GM10847 (cell line): ENCODE data around the gene ZKSCAN1.

Source experiments
- POLR2A ChIP-seq: IDR thresholded peaks from 2 replicates; pipeline ENCODE4 v1.6.1; 2011; ENCODE audit not compliant: insufficient read length; ENCODE audit errors: extremely low read depth

Gene ZKSCAN1

DNA sequence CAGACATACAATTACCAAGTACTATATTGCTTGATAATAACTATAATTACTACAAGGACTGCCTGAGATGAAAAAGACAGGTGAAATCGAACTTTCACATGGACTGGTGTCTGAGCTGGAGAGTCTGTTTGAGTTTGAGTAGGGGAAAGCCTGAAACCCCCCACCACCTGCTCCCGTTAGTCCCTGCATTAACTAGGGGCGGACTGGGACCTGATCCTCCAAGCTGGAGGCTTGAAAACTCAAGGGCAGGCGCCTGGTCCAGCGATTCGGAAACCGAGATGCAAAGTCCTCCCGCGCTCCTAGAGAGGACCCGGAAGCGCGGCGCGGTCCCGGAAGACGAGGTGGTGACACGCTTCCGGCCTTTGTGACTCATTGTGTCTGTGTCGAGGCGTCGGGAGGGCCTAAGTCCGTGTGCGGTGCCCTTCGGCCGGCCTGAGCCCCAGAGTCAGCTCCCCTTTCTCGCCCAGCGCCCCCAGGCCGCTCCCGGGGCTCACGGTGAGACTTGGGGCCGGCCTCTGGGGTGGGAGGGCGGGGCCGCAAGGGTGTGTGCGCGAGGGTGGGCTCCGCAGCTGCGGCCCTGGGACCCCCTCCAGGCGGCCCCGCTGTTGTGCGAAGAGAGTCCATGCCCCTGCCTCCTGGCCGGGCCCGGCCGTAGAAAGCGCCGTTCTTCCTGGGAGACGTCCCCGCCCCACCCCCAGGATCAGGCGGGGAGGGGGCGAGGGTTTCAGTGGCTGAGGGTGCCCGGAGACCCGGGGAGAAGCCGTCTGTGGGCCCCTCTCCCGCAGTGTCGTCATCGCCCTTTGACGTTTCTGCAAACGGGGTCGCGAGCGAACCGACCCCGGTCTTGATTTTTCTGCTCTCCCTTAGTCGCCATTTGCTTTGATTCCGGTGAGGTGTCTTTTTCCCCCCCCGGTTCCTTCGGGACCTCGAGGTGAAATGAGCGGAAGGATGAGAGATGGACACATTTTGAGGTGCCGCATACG lies at the start of gene ZKSCAN1:
ZKSCAN1 (plus strand) TSS at position 365 of the 983 bp plus-strand sequence. CDS start 7,911 bp downstream, outside the sequence.
- peak; percentile 87 for TF ChIP-seq POLR2A

DNA sequence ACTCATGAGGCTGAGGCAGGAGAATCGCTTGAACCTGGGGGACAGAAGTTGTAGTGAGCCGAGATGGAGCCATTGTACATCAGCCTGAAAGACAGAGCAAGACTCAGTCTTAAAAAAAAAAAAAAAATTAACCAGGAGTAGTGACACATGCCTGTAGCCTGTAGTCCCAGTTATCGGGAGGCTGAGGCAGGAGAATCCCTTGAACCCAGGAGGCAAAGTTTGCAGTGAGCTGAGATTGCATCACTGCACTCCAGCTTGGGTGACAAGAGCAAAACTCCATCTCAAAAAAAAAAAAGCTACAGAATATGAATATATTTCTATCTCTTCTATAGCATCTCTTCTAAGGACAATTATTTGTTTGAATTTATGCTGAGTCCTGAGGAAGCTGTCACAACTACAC lies 46.1 kb upstream of the ZKSCAN1 start:
- no peak for TF ChIP-seq POLR2A

DNA sequence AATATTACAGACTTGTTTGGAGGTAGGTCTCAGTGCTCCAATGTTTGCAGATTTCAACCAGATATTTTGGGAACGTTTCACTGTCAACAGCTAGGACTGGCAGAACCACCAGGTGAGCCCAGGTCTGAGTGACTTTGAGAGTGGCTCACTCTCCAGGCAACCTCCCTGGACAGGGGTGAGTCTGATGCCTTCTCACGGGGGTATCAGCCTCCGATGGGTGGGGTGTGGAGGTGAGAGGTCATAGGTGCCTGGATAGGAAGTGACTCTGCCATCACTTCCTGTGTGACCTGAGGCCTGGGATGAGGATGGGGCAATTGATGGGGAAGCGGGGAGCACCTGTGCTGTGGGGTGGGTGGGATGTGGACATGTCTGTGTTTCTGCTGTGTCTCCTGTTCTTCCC lies 44.2 kb upstream of the ZKSCAN1 start:
- TF ChIP-seq POLR2A, result no peak

DNA sequence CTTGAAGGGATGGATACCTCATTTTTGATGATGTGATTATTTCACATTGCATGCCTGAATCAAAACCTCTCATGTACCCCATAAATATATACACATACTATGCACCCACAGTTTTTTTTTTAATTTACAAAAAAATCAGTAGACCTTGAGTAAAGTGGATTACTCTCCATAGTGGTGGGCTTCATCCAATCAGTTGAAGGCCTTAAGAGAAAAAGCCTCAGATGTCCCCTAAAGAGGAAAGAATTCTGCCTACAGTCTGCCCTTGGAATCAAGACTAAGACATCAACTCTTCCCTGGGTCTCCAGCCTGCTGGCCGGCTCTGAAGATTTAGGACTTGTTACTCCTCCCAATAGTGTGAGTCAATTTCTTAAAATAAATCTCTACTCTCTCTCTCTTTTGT lies 40.7 kb upstream of the ZKSCAN1 start:
- TF ChIP-seq POLR2A, result no peak

DNA sequence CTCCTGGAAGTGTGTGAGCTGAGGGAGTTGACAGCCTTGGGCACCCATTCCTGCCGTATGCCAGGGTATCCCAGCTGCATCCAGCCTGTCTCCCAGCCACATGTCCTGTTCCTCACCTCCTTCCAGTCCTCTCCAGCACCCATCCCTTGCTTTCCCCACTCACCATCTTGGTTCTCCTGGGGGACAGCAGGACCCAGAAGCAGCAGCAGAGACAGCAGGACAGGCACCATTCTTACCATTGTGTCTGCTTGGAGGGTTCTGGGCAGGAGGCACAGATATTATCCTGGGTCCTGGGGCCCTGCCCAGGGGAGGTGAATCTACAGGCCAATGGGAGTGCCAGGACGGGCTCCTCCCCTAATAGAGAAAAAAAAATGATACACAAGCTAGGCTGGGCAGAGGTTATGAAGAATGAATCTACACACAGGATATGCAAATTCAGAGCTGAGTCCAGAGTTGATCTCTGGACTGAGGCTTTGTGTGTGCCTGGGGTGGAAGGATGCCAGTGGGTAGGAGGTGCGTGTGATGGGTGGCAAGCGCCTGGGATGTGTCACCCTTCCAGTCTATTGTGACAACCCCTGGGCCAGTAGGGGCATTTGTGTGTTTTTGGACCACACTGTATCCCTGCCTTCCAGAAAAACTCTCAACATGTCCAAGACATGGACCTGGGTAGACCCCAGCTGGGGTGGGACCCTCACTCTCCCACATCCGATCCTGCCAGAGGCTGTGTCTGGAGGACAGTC lies 39.4 kb upstream of the ZKSCAN1 start, which contains the start of gene AZGP1:
AZGP1 (minus strand) TSS at position 250 of the 740 bp plus-strand sequence; CDS start at position 239, 11 bp downstream.
- TF ChIP-seq POLR2A, result no peak

DNA sequence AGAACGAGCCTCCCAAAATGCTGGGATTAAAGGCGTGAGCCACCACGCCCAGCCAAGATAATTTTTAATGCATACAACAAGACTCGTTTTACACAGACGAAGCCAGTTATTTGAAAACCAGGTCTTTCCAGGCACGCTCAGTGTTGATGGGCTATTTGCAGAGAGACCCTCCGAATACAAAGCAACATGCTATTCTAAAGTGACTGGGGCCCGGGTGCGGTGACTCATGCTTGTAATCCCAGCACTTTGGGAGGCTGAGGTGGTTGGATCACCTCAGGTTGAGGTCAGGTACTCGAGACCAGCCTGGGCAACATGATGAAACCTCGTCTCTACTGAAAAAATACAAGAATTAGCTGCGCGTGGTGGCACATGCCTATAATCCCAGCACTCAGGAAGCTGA lies 38.8 kb upstream of the ZKSCAN1 start:
- TF ChIP-seq POLR2A, result no peak

DNA sequence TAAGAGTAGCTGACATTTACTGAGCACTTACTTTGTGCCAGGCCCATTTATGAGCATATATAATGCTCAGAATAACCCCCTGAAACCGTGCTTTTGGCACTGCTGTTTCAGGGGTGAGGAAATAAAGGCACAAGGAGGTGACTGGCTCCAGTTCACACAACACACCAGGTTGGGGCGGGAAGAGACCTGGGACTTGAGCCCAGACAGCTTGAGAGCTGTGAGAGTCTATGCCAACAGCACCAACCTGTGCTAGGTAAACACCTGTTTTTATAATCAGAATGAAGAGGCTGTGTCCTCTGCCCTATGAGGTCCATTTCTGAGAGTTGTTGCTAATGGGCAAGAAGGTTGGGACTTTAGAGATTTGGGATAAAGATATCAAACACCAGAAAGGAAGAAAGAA lies 30.8 kb upstream of the ZKSCAN1 start:
- no peak for TF ChIP-seq POLR2A

DNA sequence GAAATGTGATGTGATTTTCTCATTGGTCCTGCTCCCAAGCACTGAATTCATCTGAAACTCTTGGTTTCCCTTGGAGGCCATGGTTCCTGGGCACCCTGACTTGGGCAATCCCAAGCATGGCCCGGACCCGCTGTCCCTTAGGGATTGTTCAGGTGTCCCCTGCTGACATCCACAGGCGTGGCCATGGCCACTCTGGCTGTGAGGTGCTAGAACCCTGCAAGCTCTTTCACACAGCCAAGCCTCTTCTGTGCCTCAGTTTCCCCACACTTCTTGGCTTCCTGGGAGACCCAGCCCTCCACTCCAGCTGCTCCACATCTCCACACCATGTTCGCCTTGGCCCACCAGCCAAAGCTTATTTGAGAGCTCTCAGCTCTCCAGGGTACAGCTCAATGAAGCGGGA lies 27.6 kb upstream of the ZKSCAN1 start:
- no peak for TF ChIP-seq POLR2A

DNA sequence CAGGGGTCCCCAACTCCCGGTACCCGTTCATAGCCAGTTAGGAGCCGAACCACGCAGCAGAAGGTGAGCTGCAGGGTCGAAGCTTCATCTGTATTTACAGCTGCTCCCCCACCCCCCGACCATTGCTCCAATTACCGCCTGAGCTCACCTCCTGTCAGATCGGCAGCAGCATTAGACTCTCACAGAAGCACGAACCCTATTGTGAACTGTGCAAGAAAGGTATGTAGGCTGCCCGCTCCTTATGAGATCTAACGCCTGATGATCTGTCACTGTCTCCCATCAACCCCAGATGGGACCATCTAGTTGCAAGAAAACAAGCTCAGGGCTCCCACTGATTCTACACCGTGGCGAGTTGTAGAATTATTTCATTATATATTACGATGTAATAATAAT lies 24.9 kb upstream of the ZKSCAN1 start:
- TF ChIP-seq POLR2A, result no peak

DNA sequence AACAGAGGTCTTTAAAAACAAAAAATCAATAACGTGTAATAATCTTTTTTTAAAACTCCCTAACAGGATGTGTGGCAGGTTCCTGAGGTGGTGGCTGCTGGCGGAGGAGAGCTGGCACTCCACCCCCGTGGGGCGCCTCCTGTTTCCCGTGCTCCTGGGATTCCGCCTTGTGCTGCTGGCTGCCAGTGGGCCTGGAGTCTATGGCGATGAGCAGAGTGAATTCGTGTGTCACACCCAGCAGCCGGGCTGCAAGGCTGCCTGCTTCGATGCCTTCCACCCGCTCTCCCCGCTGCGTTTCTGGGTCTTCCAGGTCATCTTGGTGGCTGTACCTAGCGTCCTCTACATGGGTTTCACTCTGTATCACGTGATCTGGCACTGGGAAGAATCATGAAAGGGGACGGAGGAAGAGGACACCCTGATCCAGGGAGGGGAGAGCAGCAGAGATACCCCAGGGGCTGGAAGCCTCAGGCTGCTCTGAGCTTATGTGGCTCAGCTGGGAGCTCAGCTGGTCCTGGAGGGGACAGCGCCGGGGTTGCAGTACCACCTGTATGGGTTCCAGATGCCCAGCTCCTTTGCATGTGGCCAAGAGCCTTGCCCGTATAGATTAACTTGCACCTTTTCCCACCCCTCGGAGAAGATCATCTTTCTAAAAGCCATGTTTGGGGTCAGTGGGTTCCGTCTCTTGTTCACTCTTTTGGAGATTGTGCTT lies 22.9 kb upstream of the ZKSCAN1 start:
- TF ChIP-seq POLR2A, result no peak

DNA sequence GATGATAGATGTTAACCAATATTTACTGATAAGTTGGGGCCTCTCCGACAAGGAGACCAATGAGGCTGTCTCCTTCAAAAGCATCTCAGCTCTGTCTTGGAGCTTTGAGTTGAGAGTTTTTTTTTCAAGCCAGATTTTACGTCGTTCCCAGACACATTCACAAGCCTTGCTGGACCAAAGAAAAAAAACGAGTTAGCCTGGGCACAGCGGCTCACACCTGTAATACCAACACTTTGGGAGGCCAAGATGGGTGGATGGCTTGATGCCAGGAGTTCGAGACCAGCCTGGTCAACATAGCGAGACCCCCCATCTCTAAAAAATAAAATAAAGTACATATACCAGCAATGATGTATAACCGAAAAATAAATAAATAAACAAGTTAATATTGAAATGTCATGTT lies 20.6 kb upstream of the ZKSCAN1 start:
- TF ChIP-seq POLR2A, result no peak

DNA sequence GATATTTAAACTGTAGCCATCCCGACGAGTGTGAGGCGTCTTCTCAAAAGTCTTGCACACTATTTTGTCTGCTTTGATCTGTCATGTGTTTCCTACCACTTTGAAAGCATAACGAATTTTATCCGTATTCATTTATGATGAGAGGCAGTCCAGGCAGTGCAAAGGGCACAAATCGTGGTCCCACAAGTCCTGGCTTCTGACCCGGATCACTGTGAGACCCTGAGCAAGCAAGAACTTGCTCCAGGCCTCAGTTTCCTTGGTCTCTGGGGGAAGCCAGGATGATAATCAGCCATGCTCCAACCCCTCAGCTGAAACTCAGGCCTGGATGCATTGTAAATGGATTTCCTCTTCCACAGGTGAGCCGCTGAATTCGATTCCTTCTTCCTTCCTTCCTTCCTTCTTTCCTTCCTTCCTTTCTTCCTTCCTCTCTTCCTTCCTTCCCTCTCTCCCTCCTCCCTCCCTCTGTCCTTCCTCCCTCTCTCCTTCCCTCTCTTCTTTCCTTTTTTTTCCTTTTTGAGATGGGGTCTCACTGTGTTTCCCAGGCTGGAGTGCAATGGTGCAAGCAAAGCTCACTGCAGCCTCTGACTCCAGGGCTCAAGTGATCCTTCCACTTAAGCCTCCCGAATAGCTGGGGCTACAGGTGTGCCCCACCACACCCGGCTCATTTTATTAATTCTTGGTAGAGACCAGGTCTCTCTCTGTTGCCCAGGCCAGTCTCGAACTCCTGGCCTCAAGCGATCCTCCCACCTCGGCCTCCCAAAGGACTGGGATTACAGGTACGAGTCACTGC lies 18.4 kb upstream of the ZKSCAN1 start:
- TF ChIP-seq POLR2A, result no peak

DNA sequence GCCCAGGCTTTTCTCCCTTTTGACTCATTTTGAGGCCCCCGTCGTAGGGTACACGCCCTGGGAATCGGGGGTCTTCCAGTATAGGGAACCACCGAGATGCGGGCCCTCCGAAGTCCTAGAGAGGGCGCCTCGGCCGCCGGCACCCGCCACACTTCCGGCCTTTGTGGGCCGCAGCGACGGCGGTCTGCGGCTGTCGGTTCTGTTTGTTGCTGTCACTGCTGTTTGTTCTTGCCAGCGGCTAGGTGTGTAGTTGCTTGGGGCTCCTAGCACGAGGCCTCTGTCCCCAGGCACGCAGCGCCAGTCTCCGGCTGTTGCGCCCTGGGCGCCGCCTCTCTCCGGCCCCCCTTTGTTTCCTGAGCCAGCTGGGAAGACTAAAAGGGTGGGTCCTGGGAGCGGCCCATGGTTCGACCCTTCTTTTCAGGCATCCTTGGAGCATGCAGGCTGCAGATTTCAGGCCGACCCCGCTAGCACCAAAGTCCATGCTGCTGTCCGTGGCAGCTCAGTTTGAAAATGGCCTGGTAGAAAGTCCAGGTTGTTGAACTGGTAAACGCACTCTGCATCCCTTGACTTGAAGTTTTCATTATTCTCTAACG lies 17.8 kb upstream of the ZKSCAN1 start:
- peak; percentile 60 for TF ChIP-seq POLR2A

DNA sequence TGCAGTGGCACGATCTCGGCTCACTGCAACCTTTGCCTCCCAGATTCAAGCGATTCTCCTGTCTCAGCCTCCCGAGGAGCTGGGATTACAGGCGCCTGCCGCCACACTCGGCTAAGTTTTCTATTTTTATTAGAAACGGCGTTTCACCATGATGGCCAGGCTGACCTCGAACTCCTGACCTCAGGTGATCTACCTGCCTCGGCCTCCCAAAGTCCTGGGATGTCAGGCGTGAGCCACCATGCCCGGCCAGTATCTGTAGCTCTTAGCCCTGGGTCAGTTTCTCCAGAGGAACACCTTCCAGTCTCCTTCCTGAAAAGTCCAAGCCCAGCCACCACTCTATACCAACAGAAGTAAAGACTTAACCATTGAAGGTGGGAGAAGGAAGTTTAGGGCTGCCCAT lies 15.2 kb upstream of the ZKSCAN1 start:
- TF ChIP-seq POLR2A, result no peak
